Left ventricle myocardium inferior (tissue), 1 donor: Measurements from ENCODE around the gene CTSO. TPM values are rescaled to one million over a fixed set of nuclear protein-coding genes. Genes with fewer than 3 reads are reported as not detected.

ENCODE experiments used
- DNase-seq: peaks from one replicate; pipeline ENCODE4 v3.0.0-alpha.2; 2020
- H3K27ac ChIP-seq: fragments of 200-600 bp; replicated peaks from 2 replicates; pipeline ENCODE4 v1.8.0; 2021
- H3K27me3 ChIP-seq: fragments of 200-600 bp; 2 replicates; pipeline ENCODE4 v1.8.0; 2021; ENCODE audit warnings: low read depth
- H3K36me3 ChIP-seq: fragments of 200-600 bp; 2 replicates; pipeline ENCODE4 v1.8.0; 2021
- H3K4me1 ChIP-seq: fragments of 200-600 bp; 2 replicates; pipeline ENCODE4 v1.8.0; 2021
- H3K4me3 ChIP-seq: fragments of 200-600 bp; 2 replicates; pipeline ENCODE4 v1.8.0; 2021; ENCODE audit warnings: mild to moderate bottlenecking, moderate library complexity
- H3K9me3 ChIP-seq: fragments of 200-600 bp; replicated peaks from 2 replicates; pipeline ENCODE4 v1.8.0; 2021
- intact Hi-C: fragments of 100-400 bp; cut with micrococcal nuclease; formaldehyde crosslinking; loops from one replicate; pipeline ENCODE4 v1.11.0; 2022
- total RNA-seq: library from RNA; stranded (reverse); fragmentation: NEBNext Ultra II Directional; extraction: Animal tissue kit (Norgen Biotek cat#: 25700); gene quantifications from one replicate; pipeline ENCODE4 v1.2.1, GENCODE V29; 2021
- TF ChIP-seq, protein P1 (sequence below): fragments of 200-600 bp; IDR thresholded peaks from 2 replicates; pipeline ENCODE4 v1.8.0; 2021; ENCODE audit warnings: antibody characterized with exemption, mild to moderate bottlenecking, borderline replicate concordance
- donor health status: DM: no; HTN: yes; CAD: no; lungs with severe emphysema.

Gene CTSO
- total RNA-seq, 1 donor from 2014 or later = 5.8 TPM

DNA sequence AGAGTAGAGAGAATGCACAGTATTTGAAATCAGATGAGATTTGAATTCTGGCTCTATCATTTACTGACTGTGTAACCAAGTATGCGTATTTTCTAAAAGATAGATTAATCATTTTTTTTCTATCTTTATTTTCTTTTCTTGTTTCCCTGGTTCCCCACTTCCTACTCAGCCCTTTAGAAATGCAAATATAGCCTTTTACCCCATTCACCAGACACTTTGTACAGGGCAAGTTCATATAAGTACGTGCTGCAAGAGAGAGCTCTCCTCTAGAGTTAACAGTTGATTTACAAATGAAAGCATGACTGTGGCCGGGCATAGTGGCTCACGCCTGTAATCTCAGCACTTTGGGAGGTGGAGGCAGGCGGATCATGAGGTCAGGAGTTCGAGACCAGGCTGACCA is 68.0 kb downstream of the CTSO start:
- intact Hi-C loops = no loop called here
- Histone ChIP-seq H3K4me1 (no peaks in the 10 kb centered on the region), H3K4me3 (no peak overlapping the region), H3K36me3 (no peaks in the 10 kb centered on the region), H3K27me3 (no peaks in the 10 kb centered on the region), H3K27ac (no peak overlapping the region), H3K9me3 (no peaks in the 10 kb centered on the region)
- DNase-seq = no peak
- TF ChIP-seq, protein P1, sequence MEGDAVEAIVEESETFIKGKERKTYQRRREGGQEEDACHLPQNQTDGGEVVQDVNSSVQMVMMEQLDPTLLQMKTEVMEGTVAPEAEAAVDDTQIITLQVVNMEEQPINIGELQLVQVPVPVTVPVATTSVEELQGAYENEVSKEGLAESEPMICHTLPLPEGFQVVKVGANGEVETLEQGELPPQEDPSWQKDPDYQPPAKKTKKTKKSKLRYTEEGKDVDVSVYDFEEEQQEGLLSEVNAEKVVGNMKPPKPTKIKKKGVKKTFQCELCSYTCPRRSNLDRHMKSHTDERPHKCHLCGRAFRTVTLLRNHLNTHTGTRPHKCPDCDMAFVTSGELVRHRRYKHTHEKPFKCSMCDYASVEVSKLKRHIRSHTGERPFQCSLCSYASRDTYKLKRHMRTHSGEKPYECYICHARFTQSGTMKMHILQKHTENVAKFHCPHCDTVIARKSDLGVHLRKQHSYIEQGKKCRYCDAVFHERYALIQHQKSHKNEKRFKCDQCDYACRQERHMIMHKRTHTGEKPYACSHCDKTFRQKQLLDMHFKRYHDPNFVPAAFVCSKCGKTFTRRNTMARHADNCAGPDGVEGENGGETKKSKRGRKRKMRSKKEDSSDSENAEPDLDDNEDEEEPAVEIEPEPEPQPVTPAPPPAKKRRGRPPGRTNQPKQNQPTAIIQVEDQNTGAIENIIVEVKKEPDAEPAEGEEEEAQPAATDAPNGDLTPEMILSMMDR = no peak

DNA sequence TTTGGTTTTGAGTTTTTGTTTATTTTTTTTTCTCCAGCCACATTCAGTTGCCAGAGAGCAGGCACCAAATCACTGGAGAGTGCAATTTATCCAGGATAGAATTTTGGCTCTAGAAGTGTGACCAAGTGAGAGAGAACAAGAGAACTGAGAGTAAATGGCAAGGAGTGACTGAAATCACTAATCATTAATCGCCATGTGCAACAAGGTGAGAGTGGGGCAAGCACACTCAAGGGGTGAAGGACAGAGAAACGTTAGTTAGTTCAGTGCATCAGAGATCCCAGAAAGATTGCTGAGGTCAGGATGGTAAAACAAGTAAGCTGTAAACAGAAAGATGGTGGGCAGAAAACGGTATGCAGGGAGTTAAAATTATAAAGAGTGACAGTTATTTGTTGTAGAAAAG is 69.8 kb downstream of the CTSO start:
- no peaks in the 10 kb centered on the region for H3K36me3 ChIP-seq
- no peak for DNase-seq
- no peak overlapping the region for H3K27ac ChIP-seq
- TF ChIP-seq, protein P1 = no peak
- intact Hi-C loops = no loop called here
- no peaks in the 10 kb centered on the region for H3K27me3 ChIP-seq
- H3K4me1 ChIP-seq = no peaks in the 10 kb centered on the region
- no peak overlapping the region for H3K4me3 ChIP-seq
- H3K9me3 ChIP-seq = no peaks in the 10 kb centered on the region

- H3K4me3 ChIP-seq = no peak overlapping the region
- no peaks in the 10 kb centered on the region for H3K9me3 ChIP-seq
- H3K27ac ChIP-seq = no peak overlapping the region
- H3K27me3 ChIP-seq = no peaks in the 10 kb centered on the region
- DNase-seq = no peak
- H3K4me1 ChIP-seq = no peaks in the 10 kb centered on the region
- TF ChIP-seq, protein P1 = no peak
- intact Hi-C loops = no loop called here
- no peaks in the 10 kb centered on the region for H3K36me3 ChIP-seq
Measured at GRCh38 chr4:155881555-155881954, 72.1 kb downstream of the CTSO start.

DNA sequence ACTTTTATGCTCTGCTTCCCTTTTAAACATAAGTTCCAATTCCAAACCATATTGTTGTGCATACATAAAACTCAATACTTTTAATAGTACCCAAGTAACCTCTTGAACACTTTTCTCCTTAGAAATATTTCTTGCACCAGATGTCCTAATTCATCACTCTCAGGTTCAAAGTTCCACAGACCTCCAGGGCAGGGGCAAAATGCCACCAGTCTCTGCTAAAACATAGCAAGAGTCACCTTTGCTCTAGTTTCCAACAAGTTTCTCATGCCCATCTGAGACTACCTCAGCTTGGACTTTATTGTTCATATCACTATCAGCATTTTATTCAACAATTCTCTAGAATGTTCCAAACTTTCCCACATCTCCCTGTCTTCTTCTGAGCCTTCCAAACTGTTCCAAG is 73.9 kb downstream of the CTSO start:
- peaks cover 17% of the 10 kb centered on the region for H3K9me3 ChIP-seq
- intact Hi-C loops = no loop called here
- no peak overlapping the region for H3K27ac ChIP-seq
- H3K36me3 ChIP-seq = no peaks in the 10 kb centered on the region
- H3K4me3 ChIP-seq = no peak overlapping the region
- no peaks in the 10 kb centered on the region for H3K4me1 ChIP-seq
- DNase-seq = no peak
- H3K27me3 ChIP-seq = no peaks in the 10 kb centered on the region
- TF ChIP-seq, protein P1 = no peak

GRCh38 chr4:155878611-155879010 is 75.1 kb downstream of the CTSO start:
- Histone ChIP-seq H3K36me3 (no peaks in the 10 kb centered on the region), H3K4me1 (no peaks in the 10 kb centered on the region), H3K9me3 (peaks cover 23% of the 10 kb centered on the region), H3K4me3 (no peak overlapping the region), H3K27me3 (no peaks in the 10 kb centered on the region), H3K27ac (no peak overlapping the region)
- DNase-seq = no peak
- TF ChIP-seq, protein P1 = no peak
- intact Hi-C loops = no loop called here

GRCh38 chr4:155877971-155878370 is 75.7 kb downstream of the CTSO start:
- TF ChIP-seq, protein P1 = no peak
- intact Hi-C loops = no loop called here
- no peak for DNase-seq
- Histone ChIP-seq H3K36me3 (no peaks in the 10 kb centered on the region), H3K4me3 (no peak overlapping the region), H3K4me1 (no peaks in the 10 kb centered on the region), H3K27ac (no peak overlapping the region), H3K9me3 (peaks cover 23% of the 10 kb centered on the region), H3K27me3 (no peaks in the 10 kb centered on the region)
